Liver (tissue), 9 donors: ENCODE results near the gene S1PR4. TPM values are rescaled to one million over a fixed set of nuclear protein-coding genes. Genes with fewer than 3 reads are reported as not detected.

Source experiments
- DNase-seq: peaks from one replicate; pipeline ENCODE4 v3.0.0-alpha.2; 2017; ENCODE audit warnings: low spot score
- H3K27ac ChIP-seq, 2 donors: one replicate each; pipeline ENCODE4 v1.7.0; 2013; ENCODE audit warnings: inconsistent platforms in 2 of 2, low read length in 2 of 2, control low read depth in 1 of 2, low read depth in 1 of 2, mild to moderate bottlenecking in 1 of 2
- H3K27me3 ChIP-seq, 4 donors: one replicate each; pipeline versions ENCODE4 v1.6.1 to v1.7.0; 2013; ENCODE audit warnings: low read length in 3 of 4, inconsistent platforms in 1 of 4, mild to moderate bottlenecking in 1 of 4, moderate library complexity in 1 of 4; ENCODE audit not compliant: control insufficient read depth in 4 of 4, insufficient read depth in 4 of 4
- H3K36me3 ChIP-seq, 4 donors: one replicate each; pipeline versions ENCODE4 v1.6.1 to v1.7.0; 2013; ENCODE audit warnings: low read length in 3 of 4, mild to moderate bottlenecking in 3 of 4, low read depth in 1 of 4, moderate library complexity in 1 of 4; ENCODE audit not compliant: control insufficient read depth in 4 of 4, insufficient read depth in 3 of 4
- H3K4me1 ChIP-seq, 4 donors: one replicate each; pipeline versions ENCODE4 v1.6.1 to v1.7.0; 2013; ENCODE audit warnings: low read length in 3 of 4, mild to moderate bottlenecking in 3 of 4, moderate library complexity in 1 of 4; ENCODE audit not compliant: control insufficient read depth in 4 of 4, insufficient read depth in 4 of 4
- H3K4me3 ChIP-seq, 3 donors: one replicate each; pipeline versions ENCODE4 v1.6.1 to v1.7.0; 2013; ENCODE audit warnings: low read length in 3 of 3, control low read depth in 1 of 3, low read depth in 1 of 3, mild to moderate bottlenecking in 1 of 3
- H3K9ac ChIP-seq, 2 donors: one replicate each; pipeline ENCODE4 v1.7.0; 2013; ENCODE audit warnings: low read length in 2 of 2, mild to moderate bottlenecking in 2 of 2, moderate library complexity in 2 of 2, control low read depth in 1 of 2, low read depth in 1 of 2
- H3K9me3 ChIP-seq, 4 donors: one replicate each; pipeline versions ENCODE4 v1.6.1 to v1.7.0; 2013; ENCODE audit warnings: low read length in 3 of 4; ENCODE audit not compliant: control insufficient read depth in 4 of 4
- CTCF ChIP-seq: fragments of 150-350 bp; IDR thresholded peaks from 2 replicates; pipeline ENCODE4 v1.5.1; 2017; ENCODE audit warnings: improper control_type of control experiment, low read depth, low read length; ENCODE audit not compliant: missing input control
- EGR1 ChIP-seq, 2 donors: IDR thresholded peaks; 2 replicates each; pipeline ENCODE4 v1.6.1; 2016 to 2018; ENCODE audit warnings: antibody characterized with exemption in 2 of 2, low read depth in 2 of 2
- FOXA1 ChIP-seq: IDR thresholded peaks from 2 replicates; pipeline ENCODE4 v1.6.1; 2016; ENCODE audit warnings: antibody characterized with exemption
- FOXA2 ChIP-seq: IDR thresholded peaks from 2 replicates; pipeline ENCODE4 v1.6.1; 2016; ENCODE audit warnings: antibody characterized with exemption
- GABPA ChIP-seq, 2 donors: IDR thresholded peaks in 1 of 2; conservative IDR thresholded peaks in 1 of 2; 2 replicates each; pipeline ENCODE4 v1.6.1; 2016; ENCODE audit warnings: antibody characterized with exemption in 2 of 2, mild to moderate bottlenecking in 1 of 2, moderate library complexity in 1 of 2
- HNF4A ChIP-seq, 2 donors: conservative IDR thresholded peaks; 2 replicates each; pipeline ENCODE4 v1.6.1; 2016; ENCODE audit warnings: antibody characterized with exemption in 2 of 2, mild to moderate bottlenecking in 2 of 2
- HNF4G ChIP-seq: IDR thresholded peaks from 2 replicates; pipeline ENCODE4 v1.6.1; 2016; ENCODE audit warnings: antibody characterized with exemption
- JUND ChIP-seq, 2 donors: IDR thresholded peaks; 2 replicates each; pipeline ENCODE4 v1.6.1; 2016; ENCODE audit warnings: antibody characterized with exemption in 2 of 2
- NR2F2 ChIP-seq: IDR thresholded peaks from 2 replicates; pipeline ENCODE4 v1.6.1; 2016; ENCODE audit warnings: antibody characterized with exemption
- RAD21 ChIP-seq, 2 donors: IDR thresholded peaks; 2 replicates each; pipeline ENCODE4 v1.6.1; 2016; ENCODE audit warnings: antibody characterized with exemption in 2 of 2, mild to moderate bottlenecking in 2 of 2
- REST ChIP-seq: IDR thresholded peaks from 2 replicates; pipeline ENCODE4 v1.6.1; 2016; ENCODE audit warnings: antibody characterized with exemption, mild to moderate bottlenecking
- RXRA ChIP-seq, 2 donors: IDR thresholded peaks; 2 replicates each; pipeline ENCODE4 v1.6.1; 2017 to 2018; ENCODE audit warnings: antibody characterized with exemption in 2 of 2, mild to moderate bottlenecking in 1 of 2
- TAF1 ChIP-seq: conservative IDR thresholded peaks from 2 replicates; pipeline ENCODE4 v1.6.1; 2016; ENCODE audit warnings: antibody characterized with exemption, mild to moderate bottlenecking
- YY1 ChIP-seq: IDR thresholded peaks from 2 replicates; pipeline ENCODE4 v1.6.1; 2016; ENCODE audit warnings: antibody characterized with exemption, mild to moderate bottlenecking
- ZBTB33 ChIP-seq: IDR thresholded peaks from 2 replicates; pipeline ENCODE4 v1.6.1; 2016; ENCODE audit warnings: antibody characterized with exemption
- WGBS: extraction: QIAGEN DNeasy Blood & Tissue Kit; methylation state at CpG from one replicate; pipeline ENCODE4 v1.1.7; 2013; 5-methylcytosine and 5-hydroxymethylcytosine counted together
- polyA plus RNA-seq, 2 donors: library from polyadenylated mRNA; stranded (reverse) in 1 of 2; unstranded in 1 of 2; fragments of 200-250 nt in 1 of 2; fragments of >200 nt in 1 of 2; fragmentation: Nextera tagmentation in 1 of 2; extraction: Ambion mirVana in 1 of 2; gene quantifications; one replicate each; pipeline versions ENCODE4 v1.2.1 to v1.2.3, GENCODE V29; 2013 to 2015
- total RNA-seq, 2 donors: library from RNA; depleted of rRNA; stranded (reverse); fragments of >200 nt; gene quantifications; one replicate each; pipeline ENCODE4 v1.2.3, GENCODE V29; 2014
- TF ChIP-seq, protein P1 (sequence below): IDR thresholded peaks from 2 replicates; pipeline ENCODE4 v1.6.1; 2016; ENCODE audit warnings: antibody characterized with exemption
- TF ChIP-seq, protein P2 (sequence below): IDR thresholded peaks from 2 replicates; pipeline ENCODE4 v1.6.1; 2016; ENCODE audit warnings: antibody characterized with exemption
- donor health status: healthy.
- donor health status: healthy.
- donor health status: healthy.
- donor health status: healthy.
- donor health status: healthy.

S1PR4 gene
- total and polyA plus RNA-seq, 4 donors = 0.93 to 11.0 (median 2.1) TPM

GRCh38 chr19:3160219-3160618 lies 18.4 kb upstream of the S1PR4 start:
- 84% methylated on average over 3 of the region's 3 CpGs for WGBS
- Histone ChIP-seq H3K9me3 (no peaks in the 10 kb centered on the region), H3K4me3 (no peak overlapping the region), H3K27me3 (no peaks in the 10 kb centered on the region), H3K9ac (no peak overlapping the region), H3K4me1 (peaks cover 0 to 3% (median 0%) of the 10 kb centered on the region in 4 donors), H3K27ac (no peak overlapping the region), H3K36me3 (no peaks in the 10 kb centered on the region)
- DNase-seq = no peak
- TF ChIP-seq RXRA (IDR thresholded peaks at IDR 0.05) (no peak), YY1 (no peak), EGR1 (IDR thresholded peaks at IDR 0.05; ENCODE audit: low read depth in 2 of 2) (no peak), CTCF (no peak)

DNA sequence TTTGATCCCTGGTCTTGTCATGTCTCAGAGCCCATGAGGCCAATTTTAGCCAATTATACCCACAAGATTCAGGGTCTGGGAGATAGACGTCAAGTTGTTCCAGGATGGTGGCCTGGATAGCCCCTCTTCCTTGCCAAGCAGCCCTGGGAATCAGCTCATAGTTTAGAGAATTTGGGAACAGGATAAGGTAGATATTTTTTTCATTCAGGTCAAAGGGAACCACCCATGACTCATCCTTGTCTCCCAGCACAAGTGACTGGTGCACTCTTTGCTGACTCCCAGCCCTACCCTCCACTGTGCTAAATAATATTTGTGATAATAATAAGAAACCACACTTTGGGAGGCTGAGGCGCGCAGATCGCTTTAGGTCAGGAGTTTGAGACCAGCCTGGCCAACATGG lies 17.1 kb upstream of the S1PR4 start:
- no peak for DNase-seq
- Histone ChIP-seq H3K4me1 (peaks cover 0 to 3% (median 0%) of the 10 kb centered on the region in 4 donors), H3K9ac (no peak overlapping the region), H3K27ac (no peak overlapping the region), H3K4me3 (no peak overlapping the region), H3K36me3 (no peaks in the 10 kb centered on the region), H3K9me3 (no peaks in the 10 kb centered on the region), H3K27me3 (no peaks in the 10 kb centered on the region)
- WGBS = 89% methylated on average over 4 of the region's 4 CpGs
- TF ChIP-seq, protein P1, sequence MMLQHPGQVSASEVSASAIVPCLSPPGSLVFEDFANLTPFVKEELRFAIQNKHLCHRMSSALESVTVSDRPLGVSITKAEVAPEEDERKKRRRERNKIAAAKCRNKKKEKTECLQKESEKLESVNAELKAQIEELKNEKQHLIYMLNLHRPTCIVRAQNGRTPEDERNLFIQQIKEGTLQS = no peak
- TF ChIP-seq GABPA (IDR thresholded peaks at IDR 0.05 in 1 of 2, conservative IDR thresholded peaks at IDR 0.05 in 1 of 2) (no peak), FOXA1 (no peak), CTCF (no peak), RXRA (IDR thresholded peaks at IDR 0.05) (no peak), REST (no peak), NR2F2 (no peak), YY1 (no peak), EGR1 (IDR thresholded peaks at IDR 0.05; ENCODE audit: low read depth in 2 of 2) (no peak), RAD21 (IDR thresholded peaks at IDR 0.05) (no peak), HNF4A (conservative IDR thresholded peaks at IDR 0.05) (no peak), FOXA2 (no peak), HNF4G (no peak), JUND (IDR thresholded peaks at IDR 0.05) (no peak), ZBTB33 (no peak), TAF1 (no peak)
- TF ChIP-seq, protein P2, sequence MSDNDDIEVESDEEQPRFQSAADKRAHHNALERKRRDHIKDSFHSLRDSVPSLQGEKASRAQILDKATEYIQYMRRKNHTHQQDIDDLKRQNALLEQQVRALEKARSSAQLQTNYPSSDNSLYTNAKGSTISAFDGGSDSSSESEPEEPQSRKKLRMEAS = no peak
